NT2/D1 (cell line): ENCODE results near the gene OSMR.

Experiments used
- DNase-seq: peaks from one replicate; pipeline ENCODE4 v3.0.0-alpha.2; 2011; ENCODE audit warnings: low read depth, low spot score
- H3K27me3 ChIP-seq: 2 replicates; pipeline ENCODE4 v1.6.0; 2011; ENCODE audit warnings: mild to moderate bottlenecking; ENCODE audit not compliant: insufficient read length, insufficient read depth
- H3K36me3 ChIP-seq: 2 replicates; pipeline ENCODE4 v1.6.1; 2011; ENCODE audit warnings: mild to moderate bottlenecking, low read length, mixed read lengths; ENCODE audit not compliant: insufficient read depth, insufficient read length
- H3K4me1 ChIP-seq: 2 replicates; pipeline ENCODE4 v1.5.1; 2011; ENCODE audit not compliant: insufficient read depth, insufficient read length
- H3K4me3 ChIP-seq: 2 replicates; pipeline ENCODE4 v1.5.1; 2011; ENCODE audit warnings: low read depth; ENCODE audit not compliant: insufficient read length
- H3K9ac ChIP-seq: 2 replicates; pipeline ENCODE4 v1.6.0; 2011; ENCODE audit warnings: low read depth; ENCODE audit not compliant: insufficient read length
- H3K9me3 ChIP-seq: 2 replicates; pipeline ENCODE4 v1.5.1; 2011; ENCODE audit warnings: mild to moderate bottlenecking, low read length; ENCODE audit not compliant: insufficient read depth
- SUZ12 ChIP-seq: IDR thresholded peaks from 2 replicates; pipeline ENCODE4 v1.6.1; 2011; ENCODE audit not compliant: insufficient read length, insufficient read depth; ENCODE audit errors: extremely low read depth
- YY1 ChIP-seq: IDR thresholded peaks from 2 replicates; pipeline ENCODE4 v1.6.1; 2011; ENCODE audit not compliant: insufficient read length, insufficient read depth
- ZNF274 ChIP-seq: IDR thresholded peaks from 2 replicates; pipeline ENCODE4 v1.6.1; 2011; ENCODE audit warnings: mild to moderate bottlenecking, low read depth, low read length

OSMR gene

GRCh38 chr5:38806775-38807258 is 39.0 kb upstream of the OSMR start:
- DNase-seq = no peak
- Histone ChIP-seq H3K9me3 (peaks cover 10% of the 10 kb centered on the region; the same call in 1 of the 2 replicates), H3K4me1 (no peaks in the 10 kb centered on the region), H3K27me3 (no peaks in the 10 kb centered on the region), H3K36me3 (no peaks in the 10 kb centered on the region), H3K9ac (no peak overlapping the region), H3K4me3 (no peak overlapping the region)
- TF ChIP-seq ZNF274 (no peak), YY1 (no peak), SUZ12 (no peak)

GRCh38 chr5:38807570-38808483 is 38.0 kb upstream of the OSMR start:
- H3K4me1 ChIP-seq = no peaks in the 10 kb centered on the region
- TF ChIP-seq SUZ12 (no peak), YY1 (no peak), ZNF274 (no peak)
- DNase-seq = no peak
- H3K36me3 ChIP-seq = no peaks in the 10 kb centered on the region
- H3K9ac ChIP-seq = no peak overlapping the region
- no peaks in the 10 kb centered on the region for H3K27me3 ChIP-seq
- no peak overlapping the region for H3K4me3 ChIP-seq
- peaks cover 10% of the 10 kb centered on the region; the same call in 1 of the 2 replicates for H3K9me3 ChIP-seq

- Histone ChIP-seq H3K4me1 (no peaks in the 10 kb centered on the region), H3K4me3 (no peak overlapping the region), H3K36me3 (no peaks in the 10 kb centered on the region), H3K9me3 (peaks cover 10% of the 10 kb centered on the region; the same call in 1 of the 2 replicates), H3K9ac (no peak overlapping the region), H3K27me3 (no peaks in the 10 kb centered on the region)
- no peak for DNase-seq
- TF ChIP-seq SUZ12 (no peak), ZNF274 (no peak)
These were observed 37.0 kb upstream of the OSMR start for GRCh38 chr5:38808666-38809343.

GRCh38 chr5:38809388-38810359 is 36.1 kb upstream of the OSMR start:
- Histone ChIP-seq H3K36me3 (no peaks in the 10 kb centered on the region), H3K4me3 (no peak overlapping the region), H3K9me3 (peaks cover 10% of the 10 kb centered on the region; the same call in 1 of the 2 replicates), H3K9ac (no peak overlapping the region), H3K4me1 (no peaks in the 10 kb centered on the region), H3K27me3 (no peaks in the 10 kb centered on the region)
- peak; percentile 67 for DNase-seq
- TF ChIP-seq SUZ12 (no peak), ZNF274 (no peak), YY1 (no peak)

GRCh38 chr5:38814879-38815278 is 30.9 kb upstream of the OSMR start:
- Histone ChIP-seq H3K4me1 (no peaks in the 10 kb centered on the region), H3K9ac (no peak overlapping the region), H3K9me3 (no peaks in the 10 kb centered on the region), H3K27me3 (no peaks in the 10 kb centered on the region), H3K4me3 (no peak overlapping the region), H3K36me3 (no peaks in the 10 kb centered on the region)
- no peak for TF ChIP-seq YY1
- DNase-seq = no peak

- TF ChIP-seq ZNF274 (no peak), YY1 (no peak), SUZ12 (no peak)
- H3K9ac ChIP-seq = no peak overlapping the region
These were observed 29.5 kb upstream of the OSMR start for GRCh38 chr5:38816083-38817030.

More at GRCh38 chr5:38816083-38817030, 29.5 kb upstream of the OSMR start:
- no peaks in the 10 kb centered on the region for H3K4me1 ChIP-seq
- DNase-seq = no peak
- H3K27me3 ChIP-seq = no peaks in the 10 kb centered on the region
- peaks cover 4% of the 10 kb centered on the region; the same call in 1 of the 2 replicates for H3K9me3 ChIP-seq
- H3K36me3 ChIP-seq = no peaks in the 10 kb centered on the region
- no peak overlapping the region for H3K4me3 ChIP-seq
